GM23338 (cell line): Measurements from ENCODE around the gene FUT8. TPM values are rescaled to one million over a fixed set of nuclear protein-coding genes. Genes with fewer than 3 reads are reported as not detected.

Source experiments
- ATAC-seq: fragments of 200-7000 bp; cut with Tn5 transposase; 3 replicates; pipeline ENCODE4 v1.9.1; 2020
- DNase-seq: peaks from one replicate; pipeline ENCODE4 v3.0.0-alpha.2; 2015; ENCODE audit warnings: low spot score
- H2AFZ ChIP-seq: fragments of 200-600 bp; sonication (generic); 2 replicates; pipeline ENCODE4 v1.8.0; 2016; ENCODE audit warnings: antibody characterized with exemption, mild to moderate bottlenecking, moderate library complexity
- H3F3A ChIP-seq: fragments of 200-600 bp; sonication (generic); replicated peaks from 2 replicates; pipeline ENCODE4 v1.8.0; 2017; ENCODE audit warnings: antibody characterized with exemption, mixed run types, low read depth
- H3K27ac ChIP-seq: fragments of 200-600 bp; sonication (generic); 2 replicates; pipeline ENCODE4 v1.6.1; 2016; ENCODE audit warnings: low read depth
- H3K27me3 ChIP-seq: fragments of 200-600 bp; sonication (generic); 2 replicates; pipeline ENCODE4 v1.8.0; 2016; ENCODE audit warnings: mild to moderate bottlenecking, mixed run types, moderate library complexity; ENCODE audit not compliant: insufficient read depth
- H3K36me3 ChIP-seq: fragments of 200-600 bp; sonication (generic); 2 replicates; pipeline ENCODE4 v1.8.0; 2016; ENCODE audit warnings: mild to moderate bottlenecking; ENCODE audit not compliant: insufficient read depth
- H3K4me1 ChIP-seq: fragments of 200-600 bp; sonication (generic); 2 replicates; pipeline ENCODE4 v1.8.0; 2016; ENCODE audit warnings: mild to moderate bottlenecking, moderate library complexity; ENCODE audit not compliant: insufficient read depth
- H3K4me2 ChIP-seq: fragments of 200-600 bp; sonication (generic); 2 replicates; pipeline ENCODE4 v1.7.1; 2017; ENCODE audit warnings: mixed run types
- H3K4me3 ChIP-seq: fragments of 200-600 bp; sonication (generic); 2 replicates; pipeline ENCODE4 v1.6.1; 2016; ENCODE audit warnings: mixed run types
- H3K79me2 ChIP-seq: fragments of 200-600 bp; sonication (generic); replicated peaks from 2 replicates; pipeline ENCODE4 v1.8.0; 2017; ENCODE audit warnings: mild to moderate bottlenecking; ENCODE audit not compliant: insufficient read depth
- H3K9me2 ChIP-seq: fragments of 200-600 bp; sonication (generic); 2 replicates; pipeline ENCODE4 v1.8.0; 2017; ENCODE audit not compliant: insufficient read depth
- H4K20me1 ChIP-seq: fragments of 200-600 bp; sonication (generic); replicated peaks from 2 replicates; pipeline ENCODE4 v1.8.0; 2017; ENCODE audit warnings: mild to moderate bottlenecking; ENCODE audit not compliant: insufficient read depth
- H3K27ac Mint-ChIP-seq: 2 replicates; pipeline ENCODE4 v1.8.0; 2020; ENCODE audit warnings: inconsistent platforms, mild to moderate bottlenecking, moderate library complexity, mixed read lengths
- H3K27me3 Mint-ChIP-seq: 3 replicates; pipeline ENCODE4 v1.8.0; 2022; ENCODE audit warnings: low read depth, mild to moderate bottlenecking, moderate library complexity, mixed read lengths, inconsistent platforms; ENCODE audit not compliant: insufficient read depth, poor library complexity
- H3K36me3 Mint-ChIP-seq: 3 replicates; pipeline ENCODE4 v1.8.0; 2021; ENCODE audit warnings: low read depth, mild to moderate bottlenecking, inconsistent platforms, moderate library complexity, mixed read lengths
- H3K4me1 Mint-ChIP-seq: 3 replicates; pipeline ENCODE4 v1.8.0; 2020; ENCODE audit warnings: mild to moderate bottlenecking, inconsistent platforms, mixed read lengths
- H3K4me3 Mint-ChIP-seq: 3 replicates; pipeline ENCODE4 v1.8.0; 2021; ENCODE audit warnings: moderate library complexity, mild to moderate bottlenecking, inconsistent platforms, mixed read lengths
- H3K9me3 Mint-ChIP-seq: 3 replicates; pipeline ENCODE4 v1.8.0; 2020; ENCODE audit warnings: moderate library complexity, mild to moderate bottlenecking, inconsistent platforms, mixed read lengths
- EZH2 ChIP-seq: fragments of 200-600 bp; sonication (generic); IDR thresholded peaks from one replicate; pipeline ENCODE4 v1.8.0; 2017; ENCODE audit warnings: antibody characterized with exemption, mild to moderate bottlenecking, low read depth; ENCODE audit not compliant: unreplicated experiment
- JUNB ChIP-seq: IDR thresholded peaks from one replicate; pipeline ENCODE4 v1.6.1; 2016; ENCODE audit warnings: antibody characterized with exemption; ENCODE audit not compliant: unreplicated experiment
- NANOG ChIP-seq: IDR thresholded peaks from 2 replicates; pipeline ENCODE4 v1.6.1; 2016; ENCODE audit warnings: antibody characterized with exemption, borderline replicate concordance
- POLR2AphosphoS5 ChIP-seq: IDR thresholded peaks from 2 replicates; pipeline ENCODE4 v1.6.1; 2016; ENCODE audit warnings: antibody characterized with exemption, low read depth
- ZNF114 ChIP-seq: fragments of 250-450 bp; sonication (Bioruptor Pico); IDR thresholded peaks from 2 replicates; pipeline ENCODE4 v1.5.0; 2020; ENCODE audit warnings: mild to moderate bottlenecking, moderate library complexity
- ZNF331 ChIP-seq: fragments of 250-450 bp; sonication (Bioruptor Pico); IDR thresholded peaks from 2 replicates; pipeline ENCODE4 v1.5.0; 2020; ENCODE audit warnings: low read depth, mild to moderate bottlenecking, moderate library complexity
- polyA plus RNA-seq: library from polyadenylated mRNA; unstranded; fragments of >200 nt; fragmentation: Nextera tagmentation; extraction: Ambion mirVana; gene quantifications from 2 replicates; pipeline ENCODE4 v1.2.1, GENCODE V29; 2016
- total RNA-seq: library from RNA; depleted of rRNA; stranded (reverse); fragments of >200 nt; shearing (Covaris generic); gene quantifications from 2 replicates; pipeline ENCODE4 v1.2.3, GENCODE V29; 2014
- TF ChIP-seq, protein P1 (sequence below): fragments of 250-450 bp; sonication (Bioruptor Pico); IDR thresholded peaks from 2 replicates; pipeline ENCODE4 v1.5.0; 2020; ENCODE audit warnings: mild to moderate bottlenecking, moderate library complexity
- TF ChIP-seq, protein P2 (sequence below), 2 experiments: fragments of 200-600 bp in 1 of 2; sonication (generic) in 1 of 2; conservative IDR thresholded peaks; 2 replicates each; pipeline versions ENCODE4 v1.5.1 to v1.6.1; 2016 to 2017; ENCODE audit warnings: antibody characterized with exemption in 2 of 2, low read depth in 2 of 2, mild to moderate bottlenecking in 2 of 2, moderate library complexity in 1 of 2

FUT8 gene
- total and polyA plus RNA-seq, 2 experiments from 2014 or later, result 8.2 to 23.2 TPM

DNA sequence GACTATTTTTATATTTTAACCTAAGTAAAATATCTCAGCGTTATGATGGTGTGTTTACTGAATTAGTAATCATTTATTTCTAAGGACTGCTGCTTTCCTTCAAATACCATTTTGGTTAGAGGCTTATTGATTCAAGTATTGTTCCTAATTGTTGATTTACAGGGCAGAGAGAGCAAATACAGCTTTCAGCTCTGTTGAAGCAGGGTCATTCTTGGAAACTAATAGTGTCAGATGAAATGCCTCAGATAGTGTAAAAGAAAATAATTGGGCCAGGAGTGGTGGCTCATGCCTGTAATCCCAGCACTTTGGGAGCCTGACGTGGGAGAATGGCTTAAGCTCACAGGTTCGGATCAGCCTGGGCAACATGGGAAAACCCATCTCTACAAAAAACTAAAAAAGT, 249.3 kb downstream of the FUT8 start (continued):
- TF ChIP-seq, protein P1, sequence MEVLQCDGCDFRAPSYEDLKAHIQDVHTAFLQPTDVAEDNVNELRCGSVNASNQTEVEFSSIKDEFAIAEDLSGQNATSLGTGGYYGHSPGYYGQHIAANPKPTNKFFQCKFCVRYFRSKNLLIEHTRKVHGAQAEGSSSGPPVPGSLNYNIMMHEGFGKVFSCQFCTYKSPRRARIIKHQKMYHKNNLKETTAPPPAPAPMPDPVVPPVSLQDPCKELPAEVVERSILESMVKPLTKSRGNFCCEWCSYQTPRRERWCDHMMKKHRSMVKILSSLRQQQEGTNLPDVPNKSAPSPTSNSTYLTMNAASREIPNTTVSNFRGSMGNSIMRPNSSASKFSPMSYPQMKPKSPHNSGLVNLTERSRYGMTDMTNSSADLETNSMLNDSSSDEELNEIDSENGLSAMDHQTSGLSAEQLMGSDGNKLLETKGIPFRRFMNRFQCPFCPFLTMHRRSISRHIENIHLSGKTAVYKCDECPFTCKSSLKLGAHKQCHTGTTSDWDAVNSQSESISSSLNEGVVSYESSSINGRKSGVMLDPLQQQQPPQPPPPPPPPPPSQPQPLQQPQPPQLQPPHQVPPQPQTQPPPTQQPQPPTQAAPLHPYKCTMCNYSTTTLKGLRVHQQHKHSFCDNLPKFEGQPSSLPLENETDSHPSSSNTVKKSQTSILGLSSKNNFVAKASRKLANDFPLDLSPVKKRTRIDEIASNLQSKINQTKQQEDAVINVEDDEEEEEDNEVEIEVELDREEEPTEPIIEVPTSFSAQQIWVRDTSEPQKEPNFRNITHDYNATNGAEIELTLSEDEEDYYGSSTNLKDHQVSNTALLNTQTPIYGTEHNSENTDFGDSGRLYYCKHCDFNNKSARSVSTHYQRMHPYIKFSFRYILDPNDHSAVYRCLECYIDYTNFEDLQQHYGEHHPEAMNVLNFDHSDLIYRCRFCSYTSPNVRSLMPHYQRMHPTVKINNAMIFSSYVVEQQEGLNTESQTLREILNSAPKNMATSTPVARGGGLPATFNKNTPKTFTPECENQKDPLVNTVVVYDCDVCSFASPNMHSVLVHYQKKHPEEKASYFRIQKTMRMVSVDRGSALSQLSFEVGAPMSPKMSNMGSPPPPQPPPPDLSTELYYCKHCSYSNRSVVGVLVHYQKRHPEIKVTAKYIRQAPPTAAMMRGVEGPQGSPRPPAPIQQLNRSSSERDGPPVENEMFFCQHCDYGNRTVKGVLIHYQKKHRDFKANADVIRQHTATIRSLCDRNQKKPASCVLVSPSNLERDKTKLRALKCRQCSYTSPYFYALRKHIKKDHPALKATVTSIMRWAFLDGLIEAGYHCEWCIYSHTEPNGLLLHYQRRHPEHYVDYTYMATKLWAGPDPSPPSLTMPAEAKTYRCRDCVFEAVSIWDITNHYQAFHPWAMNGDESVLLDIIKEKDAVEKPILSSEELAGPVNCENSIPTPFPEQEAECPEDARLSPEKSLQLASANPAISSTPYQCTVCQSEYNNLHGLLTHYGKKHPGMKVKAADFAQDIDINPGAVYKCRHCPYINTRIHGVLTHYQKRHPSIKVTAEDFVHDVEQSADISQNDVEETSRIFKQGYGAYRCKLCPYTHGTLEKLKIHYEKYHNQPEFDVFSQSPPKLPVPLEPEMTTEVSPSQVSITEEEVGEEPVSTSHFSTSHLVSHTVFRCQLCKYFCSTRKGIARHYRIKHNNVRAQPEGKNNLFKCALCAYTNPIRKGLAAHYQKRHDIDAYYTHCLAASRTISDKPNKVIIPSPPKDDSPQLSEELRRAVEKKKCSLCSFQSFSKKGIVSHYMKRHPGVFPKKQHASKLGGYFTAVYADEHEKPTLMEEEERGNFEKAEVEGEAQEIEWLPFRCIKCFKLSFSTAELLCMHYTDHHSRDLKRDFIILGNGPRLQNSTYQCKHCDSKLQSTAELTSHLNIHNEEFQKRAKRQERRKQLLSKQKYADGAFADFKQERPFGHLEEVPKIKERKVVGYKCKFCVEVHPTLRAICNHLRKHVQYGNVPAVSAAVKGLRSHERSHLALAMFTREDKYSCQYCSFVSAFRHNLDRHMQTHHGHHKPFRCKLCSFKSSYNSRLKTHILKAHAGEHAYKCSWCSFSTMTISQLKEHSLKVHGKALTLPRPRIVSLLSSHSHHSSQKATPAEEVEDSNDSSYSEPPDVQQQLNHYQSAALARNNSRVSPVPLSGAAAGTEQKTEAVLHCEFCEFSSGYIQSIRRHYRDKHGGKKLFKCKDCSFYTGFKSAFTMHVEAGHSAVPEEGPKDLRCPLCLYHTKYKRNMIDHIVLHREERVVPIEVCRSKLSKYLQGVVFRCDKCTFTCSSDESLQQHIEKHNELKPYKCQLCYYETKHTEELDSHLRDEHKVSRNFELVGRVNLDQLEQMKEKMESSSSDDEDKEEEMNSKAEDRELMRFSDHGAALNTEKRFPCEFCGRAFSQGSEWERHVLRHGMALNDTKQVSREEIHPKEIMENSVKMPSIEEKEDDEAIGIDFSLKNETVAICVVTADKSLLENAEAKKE, result no peak
- TF ChIP-seq POLR2AphosphoS5, result no peak
- TF ChIP-seq, protein P2, sequence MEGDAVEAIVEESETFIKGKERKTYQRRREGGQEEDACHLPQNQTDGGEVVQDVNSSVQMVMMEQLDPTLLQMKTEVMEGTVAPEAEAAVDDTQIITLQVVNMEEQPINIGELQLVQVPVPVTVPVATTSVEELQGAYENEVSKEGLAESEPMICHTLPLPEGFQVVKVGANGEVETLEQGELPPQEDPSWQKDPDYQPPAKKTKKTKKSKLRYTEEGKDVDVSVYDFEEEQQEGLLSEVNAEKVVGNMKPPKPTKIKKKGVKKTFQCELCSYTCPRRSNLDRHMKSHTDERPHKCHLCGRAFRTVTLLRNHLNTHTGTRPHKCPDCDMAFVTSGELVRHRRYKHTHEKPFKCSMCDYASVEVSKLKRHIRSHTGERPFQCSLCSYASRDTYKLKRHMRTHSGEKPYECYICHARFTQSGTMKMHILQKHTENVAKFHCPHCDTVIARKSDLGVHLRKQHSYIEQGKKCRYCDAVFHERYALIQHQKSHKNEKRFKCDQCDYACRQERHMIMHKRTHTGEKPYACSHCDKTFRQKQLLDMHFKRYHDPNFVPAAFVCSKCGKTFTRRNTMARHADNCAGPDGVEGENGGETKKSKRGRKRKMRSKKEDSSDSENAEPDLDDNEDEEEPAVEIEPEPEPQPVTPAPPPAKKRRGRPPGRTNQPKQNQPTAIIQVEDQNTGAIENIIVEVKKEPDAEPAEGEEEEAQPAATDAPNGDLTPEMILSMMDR (conservative IDR thresholded peaks at IDR 0.05; ENCODE audit: low read depth in 2 of 2), result no peak
- TF ChIP-seq ZNF114, result no peak
- TF ChIP-seq ZNF331 (CRISPR knock-in tag), result no peak
- TF ChIP-seq EZH2, result no peak
- TF ChIP-seq JUNB, result no peak

DNA sequence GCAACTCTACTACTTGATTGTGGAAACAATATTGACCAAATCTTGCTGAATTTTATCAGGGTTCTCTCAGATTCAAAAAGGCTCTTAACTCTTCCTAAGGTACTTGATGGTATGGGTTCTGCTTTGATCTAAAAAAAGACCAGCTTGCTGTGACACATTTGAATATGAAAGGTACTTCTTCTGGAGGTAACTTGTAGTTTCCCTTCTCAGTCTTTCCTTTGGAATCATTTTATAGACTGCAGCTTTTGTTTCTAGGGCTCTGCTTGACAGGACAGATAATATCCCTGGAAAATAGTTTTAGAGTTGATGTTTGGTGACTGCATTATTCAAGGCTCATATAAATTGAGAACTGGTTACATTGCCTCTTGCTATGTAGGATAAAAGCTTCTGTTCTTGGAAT, 251.9 kb downstream of the FUT8 start:
- peak overlapping the region; percentile 65 for H3K4me2 ChIP-seq
- no peak overlapping the region for H3K27ac ChIP-seq
- H3K9me3 Mint-ChIP-seq, result no peaks in the 10 kb centered on the region
- H3K4me1 ChIP-seq, result peaks cover 27% of the 10 kb centered on the region
- H3K27ac Mint-ChIP-seq, result no peak overlapping the region
- no peaks in the 10 kb centered on the region for H3F3A ChIP-seq
- no peaks in the 10 kb centered on the region for H3K36me3 Mint-ChIP-seq
- peaks cover 7% of the 10 kb centered on the region for H3K4me1 Mint-ChIP-seq
- DNase-seq (peak; percentile 65), ATAC-seq (peak; percentile 84)
- no peaks in the 10 kb centered on the region for H3K27me3 Mint-ChIP-seq
- H3K9me2 ChIP-seq, result no peaks in the 10 kb centered on the region
- 0 out of 2 replicates have a peak overlapping the region, but pooled peaks have one; percentile 11 for H3K4me3 ChIP-seq
- peak overlapping the region; percentile 20 for H3K4me3 Mint-ChIP-seq
- no peaks in the 10 kb centered on the region for H3K79me2 ChIP-seq
- H2AFZ ChIP-seq, result no peak overlapping the region
- TF ChIP-seq, protein P1, result no peak
- peak; percentile 46; the same call in 1 of the 2 replicates for TF ChIP-seq NANOG
- no peak for TF ChIP-seq EZH2
- H3K36me3 ChIP-seq, result no peaks in the 10 kb centered on the region
- H3K27me3 ChIP-seq, result no peaks in the 10 kb centered on the region
- H4K20me1 ChIP-seq, result no peaks in the 10 kb centered on the region
